Measurements from ENCODE around the gene FLRT1. TPM values are rescaled to one million over a fixed set of nuclear protein-coding genes. Genes with fewer than 3 reads are reported as not detected.

Gene FLRT1, protein sequence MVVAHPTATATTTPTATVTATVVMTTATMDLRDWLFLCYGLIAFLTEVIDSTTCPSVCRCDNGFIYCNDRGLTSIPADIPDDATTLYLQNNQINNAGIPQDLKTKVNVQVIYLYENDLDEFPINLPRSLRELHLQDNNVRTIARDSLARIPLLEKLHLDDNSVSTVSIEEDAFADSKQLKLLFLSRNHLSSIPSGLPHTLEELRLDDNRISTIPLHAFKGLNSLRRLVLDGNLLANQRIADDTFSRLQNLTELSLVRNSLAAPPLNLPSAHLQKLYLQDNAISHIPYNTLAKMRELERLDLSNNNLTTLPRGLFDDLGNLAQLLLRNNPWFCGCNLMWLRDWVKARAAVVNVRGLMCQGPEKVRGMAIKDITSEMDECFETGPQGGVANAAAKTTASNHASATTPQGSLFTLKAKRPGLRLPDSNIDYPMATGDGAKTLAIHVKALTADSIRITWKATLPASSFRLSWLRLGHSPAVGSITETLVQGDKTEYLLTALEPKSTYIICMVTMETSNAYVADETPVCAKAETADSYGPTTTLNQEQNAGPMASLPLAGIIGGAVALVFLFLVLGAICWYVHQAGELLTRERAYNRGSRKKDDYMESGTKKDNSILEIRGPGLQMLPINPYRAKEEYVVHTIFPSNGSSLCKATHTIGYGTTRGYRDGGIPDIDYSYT
- total RNA-seq: not detected

DNA sequence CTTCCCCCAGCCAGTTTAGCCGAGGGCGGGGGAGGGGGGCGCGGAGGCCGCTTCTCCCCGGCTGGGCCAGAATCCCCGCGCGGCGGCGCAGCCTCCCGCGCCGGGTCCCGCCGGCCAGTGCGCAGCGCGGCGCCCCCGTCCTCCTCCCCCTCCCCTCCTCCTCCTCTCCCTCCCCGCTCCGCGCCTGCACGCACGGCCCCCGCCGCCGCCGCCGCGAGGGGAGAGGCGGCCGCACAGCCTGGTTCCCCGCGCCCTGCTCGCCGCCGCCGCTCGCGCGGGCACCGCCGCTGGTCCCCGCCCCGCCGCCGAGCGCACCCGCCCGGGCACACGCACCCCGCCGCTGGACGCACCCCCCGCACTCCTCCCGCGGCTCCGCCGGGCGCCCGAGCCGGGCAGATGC, at the start of gene FLRT1:
TSS of gene FLRT1 (plus strand) at position 356 of the 400 bp plus-strand sequence. CDS start 80,337 bp downstream, outside the sequence.
- ATAC-seq (replicated peaks): no peak
- no peaks in the 10 kb centered on the region for H3K36me3 Mint-ChIP-seq (ENCODE audit: low read depth)
- H3K9me3 Mint-ChIP-seq: no peaks in the 10 kb centered on the region
- no peak within 1 kb of the TSS for H3K27ac Mint-ChIP-seq
- peaks cover 25% of the 10 kb centered on the region for H3K27me3 Mint-ChIP-seq
- H3K4me1 Mint-ChIP-seq: no peaks in the 10 kb centered on the region
- peak within 1 kb of the TSS; percentile 46 for H3K4me3 Mint-ChIP-seq

DNA sequence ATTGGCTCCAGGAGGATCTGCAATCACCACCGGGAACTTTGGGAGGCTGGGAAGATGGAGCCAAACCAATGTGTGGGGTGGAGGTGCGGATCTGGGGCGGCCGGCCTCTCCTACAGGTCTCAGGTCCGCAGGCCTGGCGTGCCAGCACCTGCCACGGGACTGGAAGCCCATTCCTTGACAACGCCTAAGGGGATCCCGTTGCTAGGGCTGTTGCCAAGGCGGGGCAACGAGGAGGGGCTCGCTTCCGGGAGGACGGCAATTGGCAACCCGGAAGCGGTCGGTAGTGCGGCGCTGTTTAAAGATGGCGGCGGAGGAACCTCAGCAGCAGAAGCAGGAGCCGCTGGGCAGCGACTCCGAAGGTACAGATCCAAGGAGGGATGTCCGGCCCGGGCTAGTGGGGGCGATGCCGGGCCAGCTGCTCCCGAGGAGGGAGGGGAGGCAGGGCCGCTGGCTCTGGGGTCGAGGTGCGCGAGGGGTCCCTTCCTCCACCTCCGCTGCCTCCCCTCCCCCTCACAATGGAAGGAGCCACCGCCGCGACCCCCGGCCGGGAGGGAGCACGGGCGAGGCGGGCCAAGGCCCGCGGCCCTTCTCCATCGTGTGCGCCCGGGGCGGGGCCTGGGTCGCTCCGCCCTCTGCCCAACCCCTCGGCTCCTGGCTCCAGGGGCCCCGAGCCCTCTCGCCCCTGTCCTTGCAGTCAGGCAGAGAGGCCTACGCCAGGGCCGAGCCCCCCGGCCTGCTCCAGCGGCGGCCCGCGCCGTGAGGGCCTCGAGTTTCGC, 49.4 kb upstream of the FLRT1 start, which contains the start of gene OTUB1:
TSS of gene OTUB1 (plus strand) at position 283 of the 776 bp plus-strand sequence. CDS start at position 302, 19 bp downstream.
- ATAC-seq (replicated peaks): peak; percentile 97
- Mint-ChIP-seq H3K4me1 (peaks cover 16% of the 10 kb centered on the region), H3K4me3 (peak within 1 kb of the TSS; percentile 99), H3K27ac (peak within 1 kb of the TSS; percentile 99), H3K9me3 (no peaks in the 10 kb centered on the region), H3K36me3 (ENCODE audit: low read depth) (peaks cover 41% of the 10 kb centered on the region), H3K27me3 (no peaks in the 10 kb centered on the region)

DNA sequence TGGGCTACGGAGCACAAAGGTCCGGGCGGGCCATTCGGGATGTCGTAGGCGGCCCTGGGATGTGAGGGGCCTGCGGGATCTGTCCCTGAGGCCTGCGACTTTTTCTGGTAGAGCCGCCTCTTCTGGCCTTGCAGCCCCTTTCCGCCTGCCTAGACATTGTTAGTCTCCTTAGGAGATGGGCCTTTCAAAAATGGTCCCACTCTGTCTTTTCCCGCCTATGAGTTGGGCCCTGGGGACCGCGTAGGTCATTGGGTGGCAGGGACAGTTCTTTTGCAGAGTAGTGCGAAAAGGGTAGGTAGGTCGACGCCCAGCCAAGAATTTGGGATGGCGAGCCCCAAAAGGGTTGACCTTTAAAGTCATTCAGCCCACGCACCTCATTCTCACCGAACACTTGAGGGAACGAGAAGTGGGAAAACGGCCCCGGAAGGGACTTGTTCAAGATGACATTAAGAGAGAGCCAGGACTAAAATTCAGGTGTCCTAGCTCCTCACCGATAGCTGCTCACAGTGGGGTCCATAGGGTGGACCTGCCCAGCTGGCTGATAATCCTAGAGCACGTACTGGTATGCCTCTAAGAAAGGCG, 48.7 kb upstream of the FLRT1 start:
- Mint-ChIP-seq H3K36me3 (ENCODE audit: low read depth) (peaks cover 48% of the 10 kb centered on the region), H3K27me3 (no peaks in the 10 kb centered on the region), H3K4me3 (peak overlapping the region; percentile 99), H3K4me1 (peaks cover 21% of the 10 kb centered on the region), H3K27ac (no peak overlapping the region), H3K9me3 (no peaks in the 10 kb centered on the region)
- ATAC-seq (replicated peaks): no peak

DNA sequence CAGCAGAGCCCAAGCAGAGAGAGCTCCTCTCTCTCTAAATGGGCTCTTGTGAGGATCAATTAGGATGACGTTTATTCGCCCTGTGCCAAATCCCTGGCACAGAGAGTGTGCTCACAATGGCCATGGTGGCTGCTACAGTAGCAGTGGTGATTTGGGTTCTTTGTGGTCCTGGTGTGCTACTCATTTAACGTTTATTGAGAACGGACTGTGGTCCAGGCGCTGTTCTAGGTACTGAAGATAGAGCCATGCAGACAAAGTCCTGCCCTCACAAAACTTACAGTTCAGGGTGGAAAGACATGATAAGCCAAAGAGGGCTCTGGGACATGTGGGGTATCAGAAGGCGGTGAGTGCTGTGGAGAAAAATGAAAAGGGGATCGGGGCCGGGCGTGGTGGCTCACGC, 44.2 kb upstream of the FLRT1 start:
- Mint-ChIP-seq H3K27me3 (no peaks in the 10 kb centered on the region), H3K9me3 (no peaks in the 10 kb centered on the region), H3K27ac (peak overlapping the region; percentile 46), H3K36me3 (ENCODE audit: low read depth) (peaks cover 82% of the 10 kb centered on the region), H3K4me3 (no peak overlapping the region), H3K4me1 (peaks cover 16% of the 10 kb centered on the region)
- no peak for ATAC-seq (replicated peaks)

DNA sequence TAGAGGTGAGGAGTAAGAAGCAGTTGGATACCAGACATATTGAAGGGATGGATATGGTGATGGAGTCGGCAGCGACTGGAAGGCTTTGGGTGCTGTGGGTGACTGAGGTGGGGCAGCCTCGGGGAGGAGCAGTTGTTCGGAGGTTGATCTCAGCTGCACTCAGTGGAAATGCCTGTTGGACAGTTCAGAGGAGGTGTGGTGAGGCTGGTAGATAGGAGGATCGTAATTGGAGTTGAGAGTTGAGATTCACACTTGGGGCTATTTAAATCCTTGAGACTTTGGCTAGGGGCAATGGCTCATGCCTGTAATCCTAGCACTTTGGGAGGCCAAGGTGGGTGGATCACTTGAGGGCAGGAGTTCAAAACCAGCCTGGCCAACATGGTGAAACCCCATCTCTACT, 42.6 kb upstream of the FLRT1 start:
- Mint-ChIP-seq H3K27ac (no peak overlapping the region), H3K4me3 (no peak overlapping the region), H3K4me1 (peaks cover 19% of the 10 kb centered on the region), H3K36me3 (ENCODE audit: low read depth) (peaks cover 96% of the 10 kb centered on the region), H3K27me3 (no peaks in the 10 kb centered on the region), H3K9me3 (no peaks in the 10 kb centered on the region)
- ATAC-seq (replicated peaks): no peak

DNA sequence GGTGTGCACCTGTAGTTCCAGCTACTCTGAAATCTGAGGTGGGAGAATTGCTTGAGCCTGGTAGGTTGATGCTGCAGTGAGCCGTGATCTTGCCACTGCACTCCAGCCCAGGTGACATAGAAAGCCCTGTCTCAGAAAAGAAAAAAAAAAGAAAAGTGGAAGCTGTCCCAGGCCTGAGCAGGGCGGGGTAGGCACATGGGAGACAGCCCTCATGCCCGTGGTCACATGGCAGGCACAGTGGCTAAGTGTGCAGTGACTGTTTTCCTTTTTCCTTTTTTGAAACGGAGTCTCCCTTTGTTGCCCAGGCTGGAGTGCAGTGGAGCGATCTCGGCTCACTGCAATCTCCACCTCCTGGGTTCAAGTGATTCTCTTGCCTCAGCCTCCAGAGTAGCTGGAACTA, 41.7 kb upstream of the FLRT1 start:
- Mint-ChIP-seq H3K4me3 (no peak overlapping the region), H3K27ac (peak overlapping the region; percentile 30), H3K4me1 (peaks cover 13% of the 10 kb centered on the region), H3K36me3 (ENCODE audit: low read depth) (peaks cover 92% of the 10 kb centered on the region), H3K27me3 (no peaks in the 10 kb centered on the region), H3K9me3 (no peaks in the 10 kb centered on the region)
- no peak for ATAC-seq (replicated peaks)

DNA sequence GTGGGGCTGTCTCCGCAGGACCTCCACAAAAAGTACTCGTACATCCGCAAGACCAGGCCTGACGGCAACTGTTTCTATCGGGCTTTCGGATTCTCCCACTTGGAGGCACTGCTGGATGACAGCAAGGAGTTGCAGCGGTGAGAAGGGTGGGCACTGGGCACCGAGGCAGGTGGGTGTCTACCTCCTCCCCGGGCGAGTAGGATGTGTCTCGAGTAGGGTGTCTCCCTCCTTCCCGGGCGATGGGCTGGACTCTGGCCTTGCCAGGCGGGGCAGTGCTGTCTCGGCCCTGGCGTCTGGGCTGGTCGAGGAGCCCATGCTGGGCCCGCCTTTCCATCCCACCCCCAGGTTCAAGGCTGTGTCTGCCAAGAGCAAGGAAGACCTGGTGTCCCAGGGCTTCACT, 39.2 kb upstream of the FLRT1 start:
- Mint-ChIP-seq H3K4me1 (peaks cover 11% of the 10 kb centered on the region), H3K36me3 (ENCODE audit: low read depth) (peaks cover 66% of the 10 kb centered on the region), H3K9me3 (no peaks in the 10 kb centered on the region), H3K27me3 (no peaks in the 10 kb centered on the region), H3K4me3 (no peak overlapping the region), H3K27ac (no peak overlapping the region)
- ATAC-seq (replicated peaks): no peak

DNA sequence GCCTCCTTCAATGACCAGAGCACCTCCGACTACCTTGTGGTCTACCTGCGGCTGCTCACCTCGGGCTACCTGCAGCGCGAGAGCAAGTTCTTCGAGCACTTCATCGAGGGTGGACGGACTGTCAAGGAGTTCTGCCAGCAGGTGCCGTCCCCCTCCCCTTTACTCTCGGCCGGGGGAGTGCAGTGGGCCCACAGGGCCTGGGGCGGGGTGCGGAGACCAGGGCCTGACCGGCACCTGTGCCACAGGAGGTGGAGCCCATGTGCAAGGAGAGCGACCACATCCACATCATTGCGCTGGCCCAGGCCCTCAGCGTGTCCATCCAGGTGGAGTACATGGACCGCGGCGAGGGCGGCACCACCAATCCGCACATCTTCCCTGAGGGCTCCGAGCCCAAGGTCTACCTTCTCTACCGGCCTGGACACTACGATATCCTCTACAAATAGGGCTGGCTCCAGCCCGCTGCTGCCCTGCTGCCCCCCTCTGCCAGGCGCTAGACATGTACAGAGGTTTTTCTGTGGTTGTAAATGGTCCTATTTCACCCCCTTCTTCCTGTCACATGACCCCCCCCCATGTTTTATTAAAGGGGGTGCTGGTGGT, 38.5 kb upstream of the FLRT1 start:
- no peak for ATAC-seq (replicated peaks)
- no peaks in the 10 kb centered on the region for H3K9me3 Mint-ChIP-seq
- H3K27ac Mint-ChIP-seq: no peak overlapping the region
- H3K27me3 Mint-ChIP-seq: no peaks in the 10 kb centered on the region
- H3K4me1 Mint-ChIP-seq: peaks cover 8% of the 10 kb centered on the region
- H3K36me3 Mint-ChIP-seq (ENCODE audit: low read depth): peaks cover 60% of the 10 kb centered on the region
- H3K4me3 Mint-ChIP-seq: no peak overlapping the region

DNA sequence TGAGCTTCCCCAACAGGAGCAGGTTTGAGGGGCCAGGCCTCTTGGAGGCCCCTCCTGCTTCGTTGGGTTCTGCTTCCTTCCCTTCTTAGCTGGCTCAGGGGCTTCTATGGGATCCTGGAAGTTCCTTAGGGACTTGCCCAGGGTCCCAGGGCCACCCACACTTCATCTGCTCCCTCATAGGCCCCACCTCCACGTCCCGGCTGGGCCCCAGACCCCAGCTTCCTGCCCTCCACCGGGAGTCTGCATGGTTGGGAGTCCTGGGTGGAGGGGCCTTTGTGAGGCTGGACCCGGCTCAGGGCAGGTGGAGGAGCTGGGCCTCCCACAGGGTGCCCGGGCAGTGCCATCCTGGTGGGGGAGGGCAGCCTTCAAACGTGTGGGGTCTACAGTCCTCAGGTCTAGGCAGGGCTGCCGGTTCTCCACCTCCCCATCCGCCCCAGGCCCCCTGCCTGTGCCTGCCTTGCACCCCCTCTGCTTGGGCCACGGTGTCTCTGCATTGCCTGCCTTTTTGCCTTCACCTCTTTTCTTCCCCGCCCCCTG, 37.9 kb upstream of the FLRT1 start:
- no peak for ATAC-seq (replicated peaks)
- Mint-ChIP-seq H3K36me3 (ENCODE audit: low read depth) (peaks cover 53% of the 10 kb centered on the region), H3K27ac (no peak overlapping the region), H3K4me3 (no peak overlapping the region), H3K9me3 (no peaks in the 10 kb centered on the region), H3K27me3 (no peaks in the 10 kb centered on the region), H3K4me1 (peaks cover 7% of the 10 kb centered on the region)

DNA sequence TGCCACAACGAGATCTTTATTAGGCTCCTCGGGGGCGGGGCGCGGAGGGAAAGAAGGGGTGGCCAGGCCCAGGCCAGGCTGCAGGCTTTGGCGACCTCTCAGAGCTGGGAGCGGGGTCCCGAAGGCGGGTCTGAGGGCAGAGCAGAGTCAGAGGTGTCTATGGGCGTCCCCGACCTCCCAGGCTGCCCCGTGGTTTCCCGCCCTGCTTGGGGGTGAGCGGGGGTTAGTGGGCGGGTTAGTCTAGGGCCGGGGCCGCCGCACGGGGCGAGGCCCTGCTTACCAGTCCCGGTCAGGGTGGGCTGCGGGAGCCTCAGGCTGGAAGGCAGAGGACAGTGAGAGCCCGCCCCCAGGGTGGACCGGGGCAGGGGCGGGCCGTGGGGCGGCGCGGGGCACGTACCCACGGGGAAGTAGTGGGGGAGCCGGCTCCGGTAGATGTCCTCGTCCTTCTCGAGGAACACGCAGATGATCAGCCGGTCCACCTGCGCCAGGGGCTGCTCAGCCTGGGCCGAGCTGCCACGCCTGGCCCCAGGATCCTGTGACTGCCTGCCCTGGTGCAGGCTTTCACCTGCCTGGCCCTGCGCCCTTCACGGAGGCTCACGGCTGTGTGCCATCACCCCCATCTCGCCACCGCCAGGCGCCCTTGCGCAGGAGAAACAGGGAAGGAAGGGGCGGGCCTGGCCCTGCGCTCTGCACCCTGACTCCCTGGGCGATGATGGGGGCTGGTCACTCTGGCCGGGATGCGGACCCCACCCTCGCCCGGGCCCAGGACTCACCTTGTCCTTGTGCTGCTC, 37.0 kb upstream of the FLRT1 start:
- Mint-ChIP-seq H3K9me3 (no peaks in the 10 kb centered on the region), H3K4me1 (peaks cover 3% of the 10 kb centered on the region), H3K27me3 (no peaks in the 10 kb centered on the region), H3K36me3 (ENCODE audit: low read depth) (peaks cover 44% of the 10 kb centered on the region), H3K27ac (no peak overlapping the region), H3K4me3 (no peak overlapping the region)
- ATAC-seq (replicated peaks): peak; percentile 10

DNA sequence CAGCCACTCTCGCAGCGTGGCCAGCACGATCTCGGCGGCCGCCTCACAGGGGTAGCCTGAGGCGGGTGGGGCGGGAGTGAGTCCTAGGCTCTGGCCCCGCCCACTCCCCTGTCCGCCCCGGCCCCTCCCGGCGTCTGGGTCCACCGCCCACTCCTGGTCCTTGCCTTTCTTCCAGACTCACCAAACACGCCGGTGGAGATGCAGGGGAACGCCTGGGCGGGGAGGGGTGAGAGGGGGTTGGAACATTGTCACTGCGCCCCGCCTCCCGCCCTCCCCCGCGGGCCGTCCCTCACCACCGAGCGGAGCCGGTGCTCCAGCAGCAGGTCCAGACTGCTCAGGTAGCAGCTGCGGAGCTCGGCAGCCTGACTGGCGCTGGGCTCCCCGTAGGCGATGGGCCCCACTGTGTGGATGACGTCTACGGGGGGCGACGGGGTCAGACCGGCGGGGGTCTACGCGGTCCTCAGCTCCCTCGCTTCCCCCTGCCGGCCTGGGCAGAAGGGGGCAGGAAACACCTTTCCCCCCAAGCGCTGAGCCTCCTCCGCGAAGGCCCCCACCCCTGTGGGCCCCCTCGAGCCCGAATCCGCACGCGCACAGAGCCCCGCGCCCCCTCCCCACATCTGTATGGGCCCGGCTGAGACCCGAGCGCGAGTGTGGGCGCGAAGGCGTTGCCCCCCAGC, 36.2 kb upstream of the FLRT1 start:
- Mint-ChIP-seq H3K9me3 (no peaks in the 10 kb centered on the region), H3K27me3 (no peaks in the 10 kb centered on the region), H3K4me1 (peaks cover 3% of the 10 kb centered on the region), H3K4me3 (peak overlapping the region; percentile 30), H3K27ac (no peak overlapping the region), H3K36me3 (ENCODE audit: low read depth) (peaks cover 37% of the 10 kb centered on the region)
- ATAC-seq (replicated peaks): peak; percentile 62

DNA sequence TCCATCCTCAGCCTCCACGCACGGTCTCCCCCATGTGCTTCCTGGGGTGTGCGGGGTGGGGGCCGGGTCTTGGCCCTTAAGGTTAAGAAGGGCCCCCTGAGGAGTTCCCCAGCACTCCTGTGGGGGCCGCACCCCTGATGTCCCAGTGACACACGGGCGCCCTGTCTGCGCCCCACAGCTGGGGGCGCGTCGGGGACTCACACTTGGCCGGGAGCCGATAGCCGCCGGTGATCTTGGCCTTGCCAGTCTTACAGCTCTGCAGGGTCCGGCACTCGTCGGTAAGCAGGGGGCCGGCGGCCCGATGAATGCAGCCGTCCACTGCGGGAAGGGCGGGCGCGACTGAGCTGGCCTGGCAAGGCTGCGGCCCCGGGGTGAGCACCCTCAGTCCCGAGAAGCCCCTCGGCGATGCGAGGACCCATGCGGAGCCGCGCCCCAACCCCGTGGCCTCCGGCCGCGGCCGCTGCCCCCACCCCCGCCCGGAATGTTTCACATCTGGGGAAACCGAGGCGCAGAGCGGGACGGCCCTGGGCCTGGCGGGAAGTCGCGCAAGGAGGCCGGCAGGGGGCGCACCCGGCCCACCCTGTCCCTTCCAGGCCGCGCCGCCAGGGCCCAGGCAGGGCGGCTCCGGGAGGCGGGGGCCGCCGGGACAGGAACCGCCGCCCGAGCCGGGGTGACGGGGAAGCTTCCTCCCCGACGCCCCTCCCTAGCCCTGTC, 35.5 kb upstream of the FLRT1 start:
- H3K27ac Mint-ChIP-seq: no peak overlapping the region
- H3K36me3 Mint-ChIP-seq (ENCODE audit: low read depth): peaks cover 30% of the 10 kb centered on the region
- H3K9me3 Mint-ChIP-seq: no peaks in the 10 kb centered on the region
- H3K4me1 Mint-ChIP-seq: peaks cover 3% of the 10 kb centered on the region
- H3K27me3 Mint-ChIP-seq: no peaks in the 10 kb centered on the region
- ATAC-seq (replicated peaks): peak; percentile 89
- peak overlapping the region; percentile 30 for H3K4me3 Mint-ChIP-seq

All from activated T-helper 17 cell treated with anti-CD3 and anti-CD28 coated beads, Interleukin-2, amount 50 U/mL, for 72 hours (primary cell).